ENCODE measurements around the gene HIVEP2. TPM values are rescaled to one million over a fixed set of nuclear protein-coding genes. Genes with fewer than 3 reads are reported as not detected.

HIVEP2 gene
- total and polyA plus RNA-seq, 2 donors (not counting 1 experiment from before 2014, with no cell fraction given): 5.8 to 31.9 TPM

DNA sequence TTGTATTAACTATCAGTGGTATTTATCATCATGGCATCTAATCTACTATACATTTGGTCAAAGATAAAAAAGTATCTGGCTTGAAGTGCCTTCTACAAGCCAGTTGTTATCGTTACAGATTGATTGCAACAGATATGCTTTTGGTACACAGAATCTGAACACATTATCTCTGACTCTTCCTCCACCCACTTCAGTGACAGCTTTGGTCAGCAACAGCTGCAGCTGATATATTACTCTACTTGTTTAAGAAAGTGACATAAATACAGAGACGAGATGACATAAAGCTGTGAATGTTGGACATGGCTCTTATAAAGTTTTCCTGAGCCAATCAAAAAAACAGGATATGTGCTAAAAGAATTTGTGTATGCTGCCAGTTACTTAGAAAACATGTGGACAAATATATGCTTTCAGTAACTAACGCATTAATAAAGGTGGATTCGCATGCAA lies 77.6 kb downstream of the HIVEP2 start:
- WGBS (ENCODE audit: insufficient coverage): 71% methylated on average over 1 of the region's 4 CpGs
- peak overlapping the region; percentile 54 for H3K4me3 Mint-ChIP-seq

DNA sequence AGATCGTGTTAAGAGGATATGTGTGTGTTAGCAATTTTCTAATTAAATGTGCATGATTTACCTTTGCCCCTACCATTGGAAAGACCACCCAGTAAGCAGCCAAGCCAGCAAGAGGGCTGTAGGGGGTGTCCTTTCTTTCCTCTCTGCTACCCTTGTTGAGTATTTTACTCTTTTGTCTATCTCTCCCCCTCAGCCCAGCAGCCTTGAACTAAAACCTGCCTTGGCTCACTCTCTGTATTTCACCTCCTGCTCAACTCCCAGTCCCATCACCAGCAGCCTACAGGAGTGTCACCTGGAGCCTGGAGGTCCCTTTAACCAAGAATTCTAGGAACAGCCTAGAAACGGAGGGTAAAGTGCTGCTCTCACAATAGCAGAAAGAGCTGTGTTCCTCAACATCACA lies 81.0 kb downstream of the HIVEP2 start:
- Mint-ChIP-seq H3K4me1 (peaks cover 64% of the 10 kb centered on the region), H3K27ac (no peak overlapping the region), H3K27me3 (no peaks in the 10 kb centered on the region), H3K9me3 (ENCODE audit: insufficient read depth) (no peaks in the 10 kb centered on the region), H3K4me3 (no peak overlapping the region)
- no peaks in the 10 kb centered on the region for H3K36me3 ChIP-seq (replicated peaks in 1 of 2; ENCODE audit: control extremely low read depth in 1 of 2, control insufficient read depth in 1 of 2, extremely low read depth in 1 of 2, insufficient read depth in 2 of 2, low read length in 1 of 2)
- H3K4me3 ChIP-seq (ENCODE audit: control extremely low read depth in 1 of 5, extremely low read depth in 1 of 5, insufficient read depth in 1 of 5, low read depth in 2 of 5, low read length in 4 of 5): no peak overlapping the region
- CTCF ChIA-PET: interaction anchor here (1.1 to 2.0 kb wide), 2 partner anchors 11 to 163 kb away, joined by 3 to 6 read pairs; no protein-coding TSS in a partner anchor
- intact Hi-C loops (cut with micrococcal nuclease): no loop called here
- no peak for DNase-seq
- POLR2A ChIA-PET: no interaction called here
- TF ChIP-seq EZH2 (IDR thresholded peaks at IDR 0.05; ENCODE audit: borderline replicate concordance, insufficient read depth, low read depth, low read length, poor library complexity, severe bottlenecking): no peak
- TF ChIP-seq, protein P1, sequence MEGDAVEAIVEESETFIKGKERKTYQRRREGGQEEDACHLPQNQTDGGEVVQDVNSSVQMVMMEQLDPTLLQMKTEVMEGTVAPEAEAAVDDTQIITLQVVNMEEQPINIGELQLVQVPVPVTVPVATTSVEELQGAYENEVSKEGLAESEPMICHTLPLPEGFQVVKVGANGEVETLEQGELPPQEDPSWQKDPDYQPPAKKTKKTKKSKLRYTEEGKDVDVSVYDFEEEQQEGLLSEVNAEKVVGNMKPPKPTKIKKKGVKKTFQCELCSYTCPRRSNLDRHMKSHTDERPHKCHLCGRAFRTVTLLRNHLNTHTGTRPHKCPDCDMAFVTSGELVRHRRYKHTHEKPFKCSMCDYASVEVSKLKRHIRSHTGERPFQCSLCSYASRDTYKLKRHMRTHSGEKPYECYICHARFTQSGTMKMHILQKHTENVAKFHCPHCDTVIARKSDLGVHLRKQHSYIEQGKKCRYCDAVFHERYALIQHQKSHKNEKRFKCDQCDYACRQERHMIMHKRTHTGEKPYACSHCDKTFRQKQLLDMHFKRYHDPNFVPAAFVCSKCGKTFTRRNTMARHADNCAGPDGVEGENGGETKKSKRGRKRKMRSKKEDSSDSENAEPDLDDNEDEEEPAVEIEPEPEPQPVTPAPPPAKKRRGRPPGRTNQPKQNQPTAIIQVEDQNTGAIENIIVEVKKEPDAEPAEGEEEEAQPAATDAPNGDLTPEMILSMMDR (IDR thresholded peaks at IDR 0.05): no peak
- no peak for ATAC-seq (ENCODE audit: low read depth)
- no peaks in the 10 kb centered on the region for H3K27me3 ChIP-seq (replicated peaks in 1 of 4; ENCODE audit: control extremely low read depth in 1 of 4, control insufficient read depth in 3 of 4, insufficient read depth in 4 of 4, low read length in 3 of 4)
- 100% methylated on average over 1 of the region's 2 CpGs for WGBS (ENCODE audit: insufficient coverage)
- no peak overlapping the region for H3K27ac ChIP-seq (ENCODE audit: low read length in 2 of 2)
- H3K9ac ChIP-seq (ENCODE audit: low read length): no peak overlapping the region
- H3K4me1 ChIP-seq (ENCODE audit: control insufficient read depth in 2 of 2, insufficient read depth in 2 of 2, low read length in 2 of 2): peaks cover 33 to 66% of the 10 kb centered on the region in 2 donors
- no peak overlapping the region for H3K4me2 ChIP-seq (replicated peaks; ENCODE audit: low read depth, low read length, poor library complexity, severe bottlenecking)
- no peaks in the 10 kb centered on the region for H3K9me3 ChIP-seq (ENCODE audit: control extremely low read depth in 1 of 3, control insufficient read depth in 2 of 3, insufficient read depth in 1 of 3, low read length in 2 of 3)
- H2AFZ ChIP-seq (ENCODE audit: insufficient read depth, low read depth, low read length, poor library complexity, severe bottlenecking): no peak overlapping the region
- peaks cover 82% of the 10 kb centered on the region for H3K79me2 ChIP-seq (ENCODE audit: control insufficient read depth, insufficient read depth, low read length)
- H4K20me1 ChIP-seq (ENCODE audit: control insufficient read depth, insufficient read depth, low read length, poor library complexity, severe bottlenecking): no peaks in the 10 kb centered on the region

More for the DNA sequence above, 77.6 kb downstream of the HIVEP2 start:
- Histone ChIP-seq H3K4me1 (ENCODE audit: control insufficient read depth in 2 of 2, insufficient read depth in 2 of 2, low read length in 2 of 2) (peaks cover 33 to 57% of the 10 kb centered on the region in 2 donors), H3K9me3 (ENCODE audit: control extremely low read depth in 1 of 3, control insufficient read depth in 2 of 3, insufficient read depth in 1 of 3, low read length in 2 of 3) (no peaks in the 10 kb centered on the region), H3K27me3 (replicated peaks in 1 of 4; ENCODE audit: control extremely low read depth in 1 of 4, control insufficient read depth in 3 of 4, insufficient read depth in 4 of 4, low read length in 3 of 4) (no peaks in the 10 kb centered on the region), H3K9ac (ENCODE audit: low read length) (peak overlapping the region; percentile 48), H3K79me2 (ENCODE audit: control insufficient read depth, insufficient read depth, low read length) (peaks cover 87% of the 10 kb centered on the region), H2AFZ (ENCODE audit: insufficient read depth, low read depth, low read length, poor library complexity, severe bottlenecking) (peak overlapping the region; percentile 71), H3K27ac (ENCODE audit: low read length in 2 of 2) (peak overlapping the region in 1 of 2 donors; percentile 64), H3K36me3 (replicated peaks in 1 of 2; ENCODE audit: control extremely low read depth in 1 of 2, control insufficient read depth in 1 of 2, extremely low read depth in 1 of 2, insufficient read depth in 2 of 2, low read length in 1 of 2) (no peaks in the 10 kb centered on the region), H3K4me2 (replicated peaks; ENCODE audit: low read depth, low read length, poor library complexity, severe bottlenecking) (peak overlapping the region; percentile 61), H4K20me1 (ENCODE audit: control insufficient read depth, insufficient read depth, low read length, poor library complexity, severe bottlenecking) (no peaks in the 10 kb centered on the region), H3K4me3 (ENCODE audit: control extremely low read depth in 1 of 5, extremely low read depth in 1 of 5, insufficient read depth in 1 of 5, low read depth in 2 of 5, low read length in 4 of 5) (peak overlapping the region in 2 of 5 experiments; percentile 30 to 51)
- TF ChIP-seq EZH2 (IDR thresholded peaks at IDR 0.05; ENCODE audit: borderline replicate concordance, insufficient read depth, low read depth, low read length, poor library complexity, severe bottlenecking): no peak
- TF ChIP-seq, protein P1 (IDR thresholded peaks at IDR 0.05): no peak
- intact Hi-C loops (cut with micrococcal nuclease): no loop called here
- no peak for ATAC-seq (ENCODE audit: low read depth)
- ChIA-PET CTCF (interaction anchor here (0.9 to 1.0 kb wide), 2 partner anchors 10 to 86 kb away, joined by 3 read pairs; no protein-coding TSS in a partner anchor), POLR2A (no interaction called here)
- Mint-ChIP-seq H3K27me3 (no peaks in the 10 kb centered on the region), H3K4me1 (peaks cover 71% of the 10 kb centered on the region), H3K9me3 (ENCODE audit: insufficient read depth) (no peaks in the 10 kb centered on the region), H3K27ac (peak overlapping the region; percentile 81)
- no peak for DNase-seq
